ENCODE measurements around the gene ZGRF1.

- TF ChIP-seq, protein P1, sequence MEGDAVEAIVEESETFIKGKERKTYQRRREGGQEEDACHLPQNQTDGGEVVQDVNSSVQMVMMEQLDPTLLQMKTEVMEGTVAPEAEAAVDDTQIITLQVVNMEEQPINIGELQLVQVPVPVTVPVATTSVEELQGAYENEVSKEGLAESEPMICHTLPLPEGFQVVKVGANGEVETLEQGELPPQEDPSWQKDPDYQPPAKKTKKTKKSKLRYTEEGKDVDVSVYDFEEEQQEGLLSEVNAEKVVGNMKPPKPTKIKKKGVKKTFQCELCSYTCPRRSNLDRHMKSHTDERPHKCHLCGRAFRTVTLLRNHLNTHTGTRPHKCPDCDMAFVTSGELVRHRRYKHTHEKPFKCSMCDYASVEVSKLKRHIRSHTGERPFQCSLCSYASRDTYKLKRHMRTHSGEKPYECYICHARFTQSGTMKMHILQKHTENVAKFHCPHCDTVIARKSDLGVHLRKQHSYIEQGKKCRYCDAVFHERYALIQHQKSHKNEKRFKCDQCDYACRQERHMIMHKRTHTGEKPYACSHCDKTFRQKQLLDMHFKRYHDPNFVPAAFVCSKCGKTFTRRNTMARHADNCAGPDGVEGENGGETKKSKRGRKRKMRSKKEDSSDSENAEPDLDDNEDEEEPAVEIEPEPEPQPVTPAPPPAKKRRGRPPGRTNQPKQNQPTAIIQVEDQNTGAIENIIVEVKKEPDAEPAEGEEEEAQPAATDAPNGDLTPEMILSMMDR (IDR thresholded peaks at IDR 0.05) = no peak
- TF ChIP-seq EP300 (IDR thresholded peaks at IDR 0.05) (no peak), POLR2AphosphoS5 (IDR thresholded peaks at IDR 0.05) (no peak)
Measured at GRCh38 chr4:112510291-112511092, 126.2 kb downstream of the ZGRF1 start.

All from upper lobe of left lung (tissue), 4 donors.